ENCODE results near the gene GRID1. TPM values are rescaled to one million over a fixed set of nuclear protein-coding genes. Genes with fewer than 3 reads are reported as not detected.

GRID1 gene
- total RNA-seq, 2 experiments from 2014 or later = not detected

DNA sequence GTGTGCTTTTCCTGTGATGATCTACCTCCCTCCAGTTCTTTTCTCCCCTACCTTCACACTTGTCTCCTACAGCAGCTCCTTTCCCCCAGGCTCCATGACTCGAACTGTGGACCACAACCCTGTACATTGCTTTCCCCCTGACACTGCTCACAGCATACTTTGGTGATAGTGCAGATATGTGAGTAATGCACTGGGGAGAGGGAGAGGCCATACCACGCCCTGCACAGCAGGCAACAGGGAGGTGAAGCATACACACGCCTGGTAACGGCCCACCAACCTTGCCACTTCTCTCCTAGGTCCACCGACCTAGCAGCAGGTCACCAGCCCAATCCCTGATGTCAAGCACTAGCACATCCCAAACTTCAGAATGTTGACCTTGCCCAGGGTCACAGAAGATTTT, 238.2 kb downstream of the GRID1 start:
- ChIA-PET POLR2A (no interaction called here), CTCF (no interaction called here)
- no peaks in the 10 kb centered on the region for H3K4me1 Mint-ChIP-seq
- H3K9me3 Mint-ChIP-seq = no peaks in the 10 kb centered on the region
- DNase-seq = no peak
- H3K4me3 Mint-ChIP-seq = no peak overlapping the region
- H3K36me3 Mint-ChIP-seq (ENCODE audit: low read depth) = no peaks in the 10 kb centered on the region
- H3K27me3 Mint-ChIP-seq = peaks cover 9% of the 10 kb centered on the region
- H3K27ac Mint-ChIP-seq = no peak overlapping the region

- ChIA-PET CTCF (interaction anchor here (1.1 kb wide), 1 partner anchor 12 kb away, joined by 3 read pairs; no protein-coding TSS in a partner anchor), POLR2A (no interaction called here)
- Mint-ChIP-seq H3K4me1 (no peaks in the 10 kb centered on the region), H3K4me3 (no peak overlapping the region), H3K27ac (no peak overlapping the region), H3K9me3 (no peaks in the 10 kb centered on the region), H3K27me3 (peaks cover 9% of the 10 kb centered on the region), H3K36me3 (ENCODE audit: low read depth) (no peaks in the 10 kb centered on the region)
- DNase-seq = no peak
Measured at GRCh38 chr10:86127274-86127819, 239.2 kb downstream of the GRID1 start.

DNA sequence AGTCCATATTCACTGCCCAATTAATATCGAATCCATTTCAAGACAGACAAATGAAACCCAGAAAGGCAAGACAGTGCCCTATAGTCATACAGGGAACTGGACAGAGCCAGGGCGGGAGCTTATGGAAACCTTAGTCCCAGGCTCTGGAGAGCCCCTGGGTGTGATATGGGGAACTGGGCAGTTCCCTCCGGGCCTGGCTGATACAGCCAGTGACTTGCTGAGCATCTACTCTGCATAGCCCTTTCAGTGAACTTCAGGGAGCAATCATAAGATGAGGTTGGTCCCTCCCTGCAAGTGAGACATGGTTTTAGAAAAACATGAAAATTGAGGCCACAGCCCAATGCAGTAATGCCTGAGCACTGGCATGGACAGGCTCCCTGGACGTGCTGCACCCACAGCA, 241.9 kb downstream of the GRID1 start:
- no peak overlapping the region for H3K4me3 Mint-ChIP-seq
- H3K4me1 Mint-ChIP-seq = no peaks in the 10 kb centered on the region
- H3K9me3 Mint-ChIP-seq = no peaks in the 10 kb centered on the region
- no peak for DNase-seq
- H3K27ac Mint-ChIP-seq = no peak overlapping the region
- CTCF ChIA-PET = no interaction called here
- POLR2A ChIA-PET = no interaction called here
- H3K27me3 Mint-ChIP-seq = peaks cover 9% of the 10 kb centered on the region
- H3K36me3 Mint-ChIP-seq (ENCODE audit: low read depth) = no peaks in the 10 kb centered on the region

GRCh38 chr10:86123715-86124114, 242.9 kb downstream of the GRID1 start:
- Mint-ChIP-seq H3K9me3 (no peaks in the 10 kb centered on the region), H3K27ac (no peak overlapping the region), H3K36me3 (ENCODE audit: low read depth) (no peaks in the 10 kb centered on the region), H3K4me3 (no peak overlapping the region), H3K4me1 (no peaks in the 10 kb centered on the region), H3K27me3 (peaks cover 7% of the 10 kb centered on the region)
- ChIA-PET CTCF (no interaction called here), POLR2A (no interaction called here)
- no peak for DNase-seq

DNA sequence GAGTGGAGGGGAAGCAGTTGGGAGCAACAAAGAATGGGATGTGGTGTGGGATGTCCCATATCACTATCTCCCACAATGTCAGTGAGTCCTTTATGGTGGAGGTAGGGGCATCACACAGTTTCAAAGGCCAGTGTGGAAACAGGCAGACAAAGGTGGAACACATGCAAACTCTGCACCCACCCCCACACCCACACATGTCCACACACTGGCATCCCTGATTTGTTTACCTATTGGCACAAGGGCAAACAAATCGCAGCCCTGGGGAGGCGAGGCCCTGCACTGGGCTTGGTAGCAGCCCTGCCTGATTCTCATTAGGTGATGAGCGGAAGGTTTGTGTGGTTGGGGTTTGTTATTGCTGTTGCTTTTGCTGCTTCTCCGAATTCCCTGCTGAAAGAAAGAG, 243.3 kb downstream of the GRID1 start:
- Mint-ChIP-seq H3K36me3 (ENCODE audit: low read depth) (no peaks in the 10 kb centered on the region), H3K4me1 (no peaks in the 10 kb centered on the region), H3K27me3 (peaks cover 6% of the 10 kb centered on the region), H3K27ac (no peak overlapping the region), H3K9me3 (no peaks in the 10 kb centered on the region), H3K4me3 (no peak overlapping the region)
- no peak for DNase-seq
- POLR2A ChIA-PET = no interaction called here
- CTCF ChIA-PET = no interaction called here

GRCh38 chr10:86122646-86123045, 243.9 kb downstream of the GRID1 start:
- ChIA-PET CTCF (no interaction called here), POLR2A (no interaction called here)
- no peak for DNase-seq
- H3K9me3 Mint-ChIP-seq = no peaks in the 10 kb centered on the region
- H3K4me1 Mint-ChIP-seq = no peaks in the 10 kb centered on the region
- no peak overlapping the region for H3K4me3 Mint-ChIP-seq
- H3K27me3 Mint-ChIP-seq = peaks cover 4% of the 10 kb centered on the region
- no peaks in the 10 kb centered on the region for H3K36me3 Mint-ChIP-seq (ENCODE audit: low read depth)
- H3K27ac Mint-ChIP-seq = no peak overlapping the region

DNA sequence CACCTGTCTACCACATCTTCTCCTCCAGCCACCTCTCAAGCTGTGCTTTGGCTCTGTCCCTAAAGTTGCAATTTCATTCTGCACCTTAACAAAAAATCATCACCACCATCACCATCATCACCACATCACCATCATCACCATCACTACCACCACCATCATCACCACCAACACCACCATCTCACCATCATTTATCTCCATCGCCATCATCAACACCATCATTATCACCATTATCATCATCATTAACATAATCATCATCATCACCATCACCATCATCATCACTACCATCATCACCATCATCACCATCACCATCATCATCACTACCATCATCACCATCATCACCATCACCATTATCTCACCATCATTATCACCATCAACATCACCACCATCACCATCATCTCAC, 245.4 kb downstream of the GRID1 start:
- ChIA-PET CTCF (no interaction called here), POLR2A (no interaction called here)
- no peaks in the 10 kb centered on the region for H3K9me3 Mint-ChIP-seq
- H3K36me3 Mint-ChIP-seq (ENCODE audit: low read depth) = no peaks in the 10 kb centered on the region
- H3K27ac Mint-ChIP-seq = no peak overlapping the region
- no peak for DNase-seq
- no peak overlapping the region for H3K4me3 Mint-ChIP-seq
- no peaks in the 10 kb centered on the region for H3K4me1 Mint-ChIP-seq
- H3K27me3 Mint-ChIP-seq = peaks cover 1% of the 10 kb centered on the region

DNA sequence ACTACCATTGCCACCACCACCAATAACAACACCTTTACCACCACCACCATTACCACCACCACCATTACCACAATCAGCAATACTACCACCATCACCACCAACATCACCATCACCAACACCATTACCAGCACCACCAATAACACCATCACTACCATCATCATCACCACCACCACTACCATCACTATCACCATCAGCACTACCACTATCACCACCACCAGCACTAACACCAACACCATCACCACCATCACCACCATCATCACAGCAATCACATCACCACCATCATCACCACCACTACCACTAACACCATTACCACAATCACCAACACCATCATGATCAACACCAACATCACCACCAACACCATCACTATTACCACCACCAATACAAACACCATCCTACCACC, 249.5 kb downstream of the GRID1 start:
- no peak for DNase-seq
- Mint-ChIP-seq H3K4me1 (no peaks in the 10 kb centered on the region), H3K9me3 (no peaks in the 10 kb centered on the region), H3K36me3 (ENCODE audit: low read depth) (no peaks in the 10 kb centered on the region), H3K27me3 (peaks cover 1% of the 10 kb centered on the region), H3K27ac (no peak overlapping the region), H3K4me3 (no peak overlapping the region)
- CTCF ChIA-PET = no interaction called here
- POLR2A ChIA-PET = no interaction called here

GRCh38 chr10:86113983-86114382, 252.6 kb downstream of the GRID1 start:
- H3K9me3 Mint-ChIP-seq = no peaks in the 10 kb centered on the region
- H3K36me3 Mint-ChIP-seq (ENCODE audit: low read depth) = no peaks in the 10 kb centered on the region
- H3K4me1 Mint-ChIP-seq = no peaks in the 10 kb centered on the region
- DNase-seq = no peak
- ChIA-PET CTCF (no interaction called here), POLR2A (no interaction called here)
- no peak overlapping the region for H3K27ac Mint-ChIP-seq
- peaks cover 1% of the 10 kb centered on the region for H3K27me3 Mint-ChIP-seq
- H3K4me3 Mint-ChIP-seq = no peak overlapping the region

- ChIA-PET CTCF (no interaction called here), POLR2A (no interaction called here)
- Mint-ChIP-seq H3K36me3 (ENCODE audit: low read depth) (no peaks in the 10 kb centered on the region), H3K27ac (no peak overlapping the region), H3K9me3 (no peaks in the 10 kb centered on the region), H3K27me3 (no peaks in the 10 kb centered on the region), H3K4me1 (no peaks in the 10 kb centered on the region), H3K4me3 (no peak overlapping the region)
- DNase-seq = no peak
Measured at GRCh38 chr10:86113501-86113900, 253.1 kb downstream of the GRID1 start.

GRCh38 chr10:86113044-86113443, 253.6 kb downstream of the GRID1 start:
- Mint-ChIP-seq H3K36me3 (ENCODE audit: low read depth) (no peaks in the 10 kb centered on the region), H3K27ac (no peak overlapping the region), H3K9me3 (no peaks in the 10 kb centered on the region), H3K4me1 (no peaks in the 10 kb centered on the region), H3K27me3 (no peaks in the 10 kb centered on the region), H3K4me3 (no peak overlapping the region)
- no peak for DNase-seq
- ChIA-PET CTCF (no interaction called here), POLR2A (no interaction called here)

DNA sequence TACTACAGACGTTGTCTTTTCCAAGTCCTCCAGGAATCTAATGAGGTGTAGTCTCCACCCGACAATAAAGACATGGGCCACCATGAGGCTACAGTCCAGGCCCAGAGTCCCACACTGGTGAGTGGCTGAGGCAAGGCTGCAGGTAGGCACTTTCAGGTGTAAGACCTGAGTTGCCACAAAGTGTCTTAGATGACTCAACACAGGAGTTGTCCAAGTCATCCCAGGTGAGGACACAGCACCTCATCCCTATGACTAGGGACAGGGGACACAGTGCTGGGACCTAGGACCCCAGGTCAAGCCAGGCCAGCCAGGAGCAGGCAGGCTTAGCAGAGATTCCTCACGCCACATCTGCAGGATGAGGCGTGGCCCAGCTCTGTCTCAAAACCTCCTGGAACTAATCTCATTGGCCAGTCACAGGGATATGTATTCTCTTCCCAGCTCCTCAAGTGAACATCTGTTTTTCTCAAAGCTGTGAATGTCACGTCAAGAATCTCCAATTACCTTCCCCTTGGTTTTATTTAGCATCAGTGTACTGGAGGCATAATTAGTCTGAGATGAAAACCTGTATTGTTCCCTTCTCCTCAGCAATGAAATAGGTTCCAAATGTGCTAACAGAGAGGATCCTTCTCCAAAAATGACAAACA, 254.6 kb downstream of the GRID1 start:
- Mint-ChIP-seq H3K27ac (no peak overlapping the region), H3K4me3 (no peak overlapping the region), H3K36me3 (ENCODE audit: low read depth) (no peaks in the 10 kb centered on the region), H3K9me3 (no peaks in the 10 kb centered on the region), H3K27me3 (no peaks in the 10 kb centered on the region), H3K4me1 (no peaks in the 10 kb centered on the region)
- CTCF ChIA-PET = no interaction called here
- POLR2A ChIA-PET = no interaction called here
- DNase-seq = no peak

GRCh38 chr10:86110156-86110786, 256.3 kb downstream of the GRID1 start:
- CTCF ChIA-PET = no interaction called here

DNA sequence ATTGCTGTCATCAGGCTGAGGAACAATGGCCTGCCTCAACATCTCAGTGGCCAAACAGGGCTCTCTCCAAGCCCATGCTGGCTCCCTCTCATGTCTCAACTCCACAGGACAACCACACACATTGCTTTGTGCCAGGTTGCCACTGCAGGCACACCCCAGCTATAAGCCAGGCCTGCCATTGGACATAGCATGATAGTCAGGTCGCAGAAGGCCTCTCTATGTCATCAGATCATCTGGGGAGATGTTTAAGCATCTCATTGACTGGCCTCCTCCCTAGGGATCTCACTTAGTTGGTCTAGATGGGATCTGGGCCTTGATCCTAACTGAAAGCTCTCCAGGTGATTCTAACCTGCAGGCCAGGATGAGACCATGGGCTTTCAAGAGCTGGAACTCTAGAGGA, 257.2 kb downstream of the GRID1 start:
- Mint-ChIP-seq H3K27me3 (no peaks in the 10 kb centered on the region), H3K4me3 (no peak overlapping the region), H3K9me3 (no peaks in the 10 kb centered on the region), H3K4me1 (no peaks in the 10 kb centered on the region), H3K27ac (no peak overlapping the region), H3K36me3 (ENCODE audit: low read depth) (no peaks in the 10 kb centered on the region)
- POLR2A ChIA-PET = no interaction called here
- no peak for DNase-seq
- CTCF ChIA-PET = no interaction called here

More at GRCh38 chr10:86110156-86110786, 256.3 kb downstream of the GRID1 start:
- POLR2A ChIA-PET = no interaction called here
- no peak for DNase-seq
- Mint-ChIP-seq H3K27ac (no peak overlapping the region), H3K4me1 (no peaks in the 10 kb centered on the region), H3K9me3 (no peaks in the 10 kb centered on the region), H3K4me3 (no peak overlapping the region), H3K27me3 (no peaks in the 10 kb centered on the region), H3K36me3 (ENCODE audit: low read depth) (no peaks in the 10 kb centered on the region)

Measured in activated CD4-positive, alpha-beta memory T cell treated with anti-CD3 and anti-CD28 coated beads, Interleukin-2, amount 10 ng/mL, durations not matched to agents 7 days and 5 days (primary cell).